GM12892 (cell line): Measurements from ENCODE around the gene SNX24.

ENCODE experiments used
- POLR2A ChIP-seq: IDR thresholded peaks from 2 replicates; pipeline ENCODE4 v1.6.1; 2011; ENCODE audit warnings: low read depth, low read length, control low read depth
- POLR2AphosphoS5 ChIP-seq: IDR thresholded peaks from 2 replicates; pipeline ENCODE4 v1.6.1; 2011; ENCODE audit warnings: low read depth, low read length, control low read depth

DNA sequence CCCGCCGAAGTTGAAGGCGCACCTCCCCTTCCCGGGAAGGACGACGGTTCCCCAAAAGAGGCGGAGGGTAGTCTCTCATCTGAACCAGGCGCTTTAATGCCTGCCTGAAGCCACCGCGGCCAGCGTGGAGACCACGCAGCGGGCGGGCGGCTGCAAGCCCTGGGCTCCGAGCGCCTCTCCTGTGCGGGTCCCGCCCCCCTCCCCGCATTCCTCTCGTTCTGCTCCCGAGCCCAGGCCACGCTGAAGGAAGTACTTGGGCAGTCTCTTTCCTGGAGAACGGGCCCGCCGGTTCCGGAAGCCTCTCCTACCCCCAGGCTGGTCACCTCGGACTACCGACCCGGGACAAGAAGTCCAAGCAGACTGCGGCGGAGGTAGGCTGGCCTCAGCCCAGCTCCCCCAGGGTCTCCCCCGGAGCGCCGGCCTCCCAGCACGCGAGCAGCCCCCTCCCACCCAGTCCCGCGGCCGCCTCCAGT is 190.5 kb downstream of the SNX24 start:
- TF ChIP-seq POLR2AphosphoS5: no peak
- TF ChIP-seq POLR2A: no peak
